IMR-90 (cell line): ENCODE data around the gene ZNF521. TPM values are rescaled to one million over a fixed set of nuclear protein-coding genes. Genes with fewer than 3 reads are reported as not detected.

Experiments
- ATAC-seq: fragments of 200-7000 bp; cut with Tn5 transposase; 2 replicates; pipeline ENCODE4 v1.9.1; 2020; ENCODE audit warnings: low read depth, mild to moderate bottlenecking, moderate library complexity
- BruUV-seq: library from RNA; stranded (reverse); fragments of 400-500 nt; replicated peaks from 2 replicates; lab custom pipeline; 2021; lab: Mats Ljungman, UMichigan
- CTCF ChIA-PET: fragments of 300-600 bp; formaldehyde crosslinking; extraction: SDS; loops from one replicate; lab custom pipeline; 2021; ENCODE audit warnings: antibody characterized with exemption; lab: Yijun Ruan, JAX
- POLR2A ChIA-PET: fragments of 300-600 bp; sonication (Branson Sonifier 250); formaldehyde crosslinking; loops from one replicate; lab custom pipeline; 2022; ENCODE audit warnings: antibody characterized with exemption; ENCODE audit not compliant: unreplicated experiment; lab: Charles Lee
- DNase-seq: peaks from one replicate; pipeline ENCODE4 v3.0.0; 2013
- H2AFZ ChIP-seq: replicated peaks from 2 replicates; pipeline ENCODE3; 2013; ENCODE audit warnings: low read length, mild to moderate bottlenecking; ENCODE audit not compliant: poor library complexity
- H2AK5ac ChIP-seq: 2 replicates; pipeline ENCODE4 v1.6.1; 2013; ENCODE audit warnings: low read depth, low read length, inconsistent platforms
- H2AK9ac ChIP-seq: replicated peaks from 2 replicates; pipeline ENCODE3; 2013; ENCODE audit warnings: mild to moderate bottlenecking, low read depth, low read length, moderate library complexity; ENCODE audit not compliant: poor library complexity
- H2BK120ac ChIP-seq: 2 replicates; pipeline ENCODE4 v1.6.1; 2013; ENCODE audit warnings: low read depth, low read length, inconsistent platforms
- H2BK15ac ChIP-seq: 3 replicates; pipeline ENCODE4 v1.6.1; 2013; ENCODE audit warnings: low read depth, low read length, inconsistent platforms
- H2BK20ac ChIP-seq: 2 replicates; pipeline ENCODE4 v1.6.1; 2013; ENCODE audit warnings: low read depth, mild to moderate bottlenecking, inconsistent platforms, low read length, moderate library complexity
- H2BK5ac ChIP-seq: 2 replicates; pipeline ENCODE4 v1.6.1; 2013; ENCODE audit warnings: mild to moderate bottlenecking, low read depth, low read length, inconsistent platforms; ENCODE audit not compliant: poor library complexity, severe bottlenecking
- H3K14ac ChIP-seq: replicated peaks from 2 replicates; pipeline ENCODE4 v1.6.1; 2013; ENCODE audit warnings: low read depth, low read length, inconsistent platforms
- H3K18ac ChIP-seq: 2 replicates; pipeline ENCODE4 v1.6.1; 2013; ENCODE audit warnings: low read depth, low read length, control low read depth
- H3K23ac ChIP-seq: 2 replicates; pipeline ENCODE4 v1.6.1; 2013; ENCODE audit warnings: low read depth, low read length, inconsistent platforms
- H3K27ac ChIP-seq: 2 replicates; pipeline ENCODE4 v1.5.1; 2013; ENCODE audit warnings: mild to moderate bottlenecking, control low read depth, low read length; ENCODE audit not compliant: insufficient read depth
- H3K27me3 ChIP-seq: 2 replicates; pipeline ENCODE4 v1.6.1; 2013; ENCODE audit warnings: low read length; ENCODE audit not compliant: control insufficient read depth, insufficient read depth
- H3K36me3 ChIP-seq: 2 replicates; pipeline ENCODE4 v1.6.1; 2013; ENCODE audit warnings: low read length, mixed read lengths; ENCODE audit not compliant: control insufficient read depth, insufficient read depth
- H3K4ac ChIP-seq: 2 replicates; pipeline ENCODE4 v1.6.1; 2013; ENCODE audit warnings: low read depth, low read length, inconsistent platforms
- H3K4me1 ChIP-seq: 2 replicates; pipeline ENCODE4 v1.6.1; 2013; ENCODE audit warnings: low read length, mixed read lengths; ENCODE audit not compliant: control insufficient read depth, insufficient read depth
- H3K4me2 ChIP-seq: 2 replicates; pipeline ENCODE4 v1.6.1; 2013; ENCODE audit warnings: low read depth, mild to moderate bottlenecking, control low read depth, low read length, moderate library complexity
- H3K4me3 ChIP-seq: 2 replicates; pipeline ENCODE4 v1.5.1; 2013; ENCODE audit warnings: low read depth, mild to moderate bottlenecking, control low read depth, low read length, moderate library complexity; ENCODE audit not compliant: insufficient read depth
- H3K56ac ChIP-seq: 2 replicates; pipeline ENCODE4 v1.6.1; 2013; ENCODE audit warnings: low read length, inconsistent platforms; ENCODE audit not compliant: insufficient read depth; ENCODE audit errors: extremely low read depth
- H3K79me1 ChIP-seq, 2 experiments: 2 replicates each; pipeline ENCODE4 v1.6.1; 2013; ENCODE audit warnings: low read length in 2 of 2, inconsistent platforms in 1 of 2, low read depth in 1 of 2
- H3K9ac ChIP-seq: 2 replicates; pipeline ENCODE4 v1.6.1; 2013; ENCODE audit warnings: low read depth, low read length, control low read depth
- H3K9me1 ChIP-seq: 2 replicates; pipeline ENCODE4 v1.6.1; 2013; ENCODE audit warnings: low read length, inconsistent platforms; ENCODE audit not compliant: insufficient read depth
- H3K9me3 ChIP-seq: 2 replicates; pipeline ENCODE4 v1.6.1; 2013; ENCODE audit warnings: low read length; ENCODE audit not compliant: control insufficient read depth, insufficient read depth
- H4K20me1 ChIP-seq: 2 replicates; pipeline ENCODE4 v1.6.1; 2013; ENCODE audit warnings: low read length, inconsistent platforms; ENCODE audit not compliant: insufficient read depth
- H4K5ac ChIP-seq: 2 replicates; pipeline ENCODE4 v1.6.1; 2013; ENCODE audit warnings: mild to moderate bottlenecking, low read depth, low read length, control low read depth
- H4K8ac ChIP-seq, 2 experiments: 2 replicates each; pipeline ENCODE4 v1.6.1; 2013; ENCODE audit warnings: low read depth in 2 of 2, low read length in 2 of 2, control low read depth in 1 of 2, inconsistent platforms in 1 of 2
- H4K91ac ChIP-seq: 2 replicates; pipeline ENCODE4 v1.6.1; 2013; ENCODE audit warnings: low read depth, low read length, inconsistent platforms; ENCODE audit not compliant: insufficient read depth
- BHLHE40 ChIP-seq: fragments of 150-350 bp; IDR thresholded peaks from 2 replicates; pipeline ENCODE4 v1.6.1; 2016; ENCODE audit warnings: mild to moderate bottlenecking, low read depth, low read length
- MAZ ChIP-seq: IDR thresholded peaks from 2 replicates; pipeline ENCODE4 v1.6.1; 2012; ENCODE audit warnings: low read depth, mild to moderate bottlenecking, low read length, improper control_type of control experiment, moderate library complexity, borderline replicate concordance
- WGBS, 2 experiments: methylation state at CpG; one replicate each; pipeline versions ENCODE4 v1.1.5 to v1.1.7; 2013; ENCODE audit warnings: missing lambda C conversion rate in 2 of 2; ENCODE audit not compliant: insufficient read length in 1 of 2; ENCODE audit errors: extremely low coverage in 2 of 2; 5-methylcytosine and 5-hydroxymethylcytosine counted together
- dilution Hi-C: fragments of 300-500 bp; cut with HindIII; formaldehyde crosslinking; loops from one replicate; pipeline ENCODE4 v1.14.3; 2018; ENCODE audit warnings: low sequenced_read_pairs; ENCODE audit not compliant: unreplicated experiment
- in situ Hi-C: fragments of 300-500 bp; cut with MboI; formaldehyde crosslinking; loops from 3 replicates; pipeline ENCODE4 v1.14.3; 2019; ENCODE audit warnings: low sequenced_read_pairs, inconsistent platforms, mixed read lengths
- intact Hi-C: fragments of 100-400 bp; cut with micrococcal nuclease; formaldehyde crosslinking; loops from 2 replicates; pipeline ENCODE4 v1.10.0; 2022
- polyA plus RNA-seq, 3 experiments: library from polyadenylated mRNA; depleted of rRNA; stranded (reverse); fragments of >200 nt; gene quantifications; 2 replicates each; pipeline ENCODE4 v1.2.3, GENCODE V29; 2012; ENCODE audit warnings: low replicate concordance in 1 of 3
- total RNA-seq: library from RNA; depleted of rRNA; stranded (reverse); fragments of >200 nt; gene quantifications from 2 replicates; pipeline ENCODE4 v1.2.3, GENCODE V29; 2012

The ZNF521 gene
- total and polyA plus RNA-seq, 2 of the 4 experiments (the other 2 are of a cell fraction): 21.5 to 59.3 TPM

DNA sequence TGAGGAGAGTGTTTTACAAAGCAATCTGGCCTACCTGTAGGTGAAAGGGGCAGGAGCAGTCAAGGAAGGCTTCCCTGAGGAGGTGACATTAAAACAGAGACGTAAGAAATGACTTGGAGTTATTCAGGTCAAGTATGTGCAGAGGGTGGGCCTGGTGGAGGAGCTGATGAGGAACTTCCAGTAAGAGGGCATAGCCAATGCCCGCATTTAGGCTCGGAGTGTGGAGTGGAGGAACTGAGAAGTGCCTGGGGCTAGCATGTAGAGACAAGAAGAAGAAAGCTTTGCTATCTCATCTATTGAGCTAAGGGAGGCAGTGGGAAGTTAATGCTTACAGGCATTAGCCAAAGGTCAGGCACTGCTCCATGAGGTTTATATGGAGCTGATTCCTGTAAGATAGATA lies 312.2 kb downstream of the ZNF521 start:
- Histone ChIP-seq H3K14ac (no peak overlapping the region), H3K9ac (no peak overlapping the region), H2AK9ac (no peak overlapping the region), H3K9me3 (no peaks in the 10 kb centered on the region), H2BK120ac (no peak overlapping the region), H3K27ac (no peak overlapping the region), H4K8ac (no peak overlapping the region), H3K9me1 (no peaks in the 10 kb centered on the region), H3K79me1 (no peaks in the 10 kb centered on the region), H3K4ac (no peak overlapping the region), H4K20me1 (no peaks in the 10 kb centered on the region), H2AFZ (no peak overlapping the region), H2BK15ac (no peak overlapping the region), H3K36me3 (no peaks in the 10 kb centered on the region), H3K4me3 (no peak overlapping the region), H3K56ac (no peak overlapping the region), H3K27me3 (peaks cover 6% of the 10 kb centered on the region), H2AK5ac (no peak overlapping the region), H4K91ac (no peak overlapping the region), H2BK20ac (no peak overlapping the region), H3K4me1 (no peaks in the 10 kb centered on the region; the same call in 1 of the 2 replicates), H4K5ac (no peak overlapping the region), H3K18ac (no peak overlapping the region), H3K4me2 (no peak overlapping the region), H3K23ac (no peak overlapping the region), H2BK5ac (no peak overlapping the region)
- intact Hi-C loops: no loop called here
- CTCF ChIA-PET: interaction anchor here (0.5 kb wide), 1 partner anchor 198 kb away, joined by 3 read pairs; no protein-coding TSS in a partner anchor
- no peak for DNase-seq
- WGBS, 2 experiments: 87% methylated on average over 2 of the region's 3 CpGs; no CpG with 5 or more reads in 1 of the 2 experiments
- no peak for ATAC-seq
- dilution Hi-C loops: no loop called here
- POLR2A ChIA-PET: no interaction called here
- TF ChIP-seq BHLHE40: no peak
- no peak for TF ChIP-seq MAZ
- in situ Hi-C loops: no loop called here
- no TSS peak for BruUV-seq
